Endodermal cell (in vitro differentiated cells): Measurements from ENCODE around the gene NRM. TPM values are rescaled to one million over a fixed set of nuclear protein-coding genes. Genes with fewer than 3 reads are reported as not detected.

Source experiments
- DNase-seq: peaks from one replicate; pipeline ENCODE4 v3.0.0-alpha.2; 2017
- H3K27ac ChIP-seq: 2 replicates; pipeline ENCODE4 v1.5.1; 2013; ENCODE audit warnings: mild to moderate bottlenecking, low read depth, low read length, moderate library complexity
- H3K27me3 ChIP-seq: 2 replicates; pipeline ENCODE4 v1.6.1; 2013; ENCODE audit warnings: mild to moderate bottlenecking, low read length, moderate library complexity; ENCODE audit not compliant: insufficient read depth, control insufficient read depth, poor library complexity, severe bottlenecking
- H3K36me3 ChIP-seq: 2 replicates; pipeline ENCODE4 v1.7.0; 2013; ENCODE audit warnings: mild to moderate bottlenecking, low read length, moderate library complexity; ENCODE audit not compliant: control insufficient read depth, insufficient read depth
- H3K4me1 ChIP-seq: one replicate; pipeline ENCODE4 v1.7.0; 2013; ENCODE audit warnings: low read length; ENCODE audit not compliant: control insufficient read depth, insufficient read depth
- H3K4me3 ChIP-seq: 2 replicates; pipeline ENCODE4 v1.5.1; 2013; ENCODE audit warnings: mild to moderate bottlenecking, low read length, moderate library complexity
- H3K9ac ChIP-seq: 2 replicates; pipeline ENCODE4 v1.6.1; 2013; ENCODE audit warnings: mild to moderate bottlenecking, low read length, moderate library complexity; ENCODE audit not compliant: poor library complexity, severe bottlenecking; ENCODE audit errors: extremely low read depth
- H3K9me3 ChIP-seq: 2 replicates; pipeline ENCODE4 v1.6.1; 2013; ENCODE audit warnings: mild to moderate bottlenecking, low read length, moderate library complexity; ENCODE audit not compliant: control insufficient read depth
- H3K27ac Mint-ChIP-seq: 2 replicates; pipeline ENCODE4 v1.8.0; 2020; ENCODE audit warnings: mixed read lengths
- H3K27me3 Mint-ChIP-seq: 2 replicates; pipeline ENCODE4 v1.8.0; 2021; ENCODE audit warnings: mild to moderate bottlenecking, mixed read lengths; ENCODE audit not compliant: insufficient read depth
- H3K36me3 Mint-ChIP-seq: 2 replicates; pipeline ENCODE4 v1.8.0; 2020; ENCODE audit warnings: low read depth, mixed read lengths
- H3K4me1 Mint-ChIP-seq: 2 replicates; pipeline ENCODE4 v1.8.0; 2020; ENCODE audit warnings: mixed read lengths
- H3K4me3 Mint-ChIP-seq: 2 replicates; pipeline ENCODE4 v1.8.0; 2020; ENCODE audit warnings: mild to moderate bottlenecking, moderate library complexity, mixed read lengths
- H3K9me3 Mint-ChIP-seq: 2 replicates; pipeline ENCODE4 v1.8.0; 2020; ENCODE audit warnings: mild to moderate bottlenecking, mixed read lengths
- CTCF ChIP-seq: fragments of 200-600 bp; sonication (generic); conservative IDR thresholded peaks from 2 replicates; pipeline ENCODE4 v1.5.0; 2021; ENCODE audit warnings: antibody characterized with exemption, mild to moderate bottlenecking
- WGBS, 2 experiments: methylation state at CpG; one replicate each; pipeline versions ENCODE4 v1.1.5 to v1.1.7; 2013; ENCODE audit warnings: missing lambda C conversion rate in 2 of 2, mixed read lengths in 1 of 2; ENCODE audit not compliant: insufficient coverage in 1 of 2, insufficient read length in 1 of 2; 5-methylcytosine and 5-hydroxymethylcytosine counted together
- total RNA-seq, 2 donors: library from RNA; stranded (reverse); fragmentation: NEBNext Ultra II Directional in 1 of 2; extraction: Animal tissue kit (Norgen Biotek cat#: 25700) in 1 of 2; gene quantifications; 2 replicates in 1 of 2; 3 replicates in 1 of 2; pipeline ENCODE4 v1.2.1, GENCODE V29; 2021

The NRM gene
- total RNA-seq, 2 donors from 2014 or later = 37.1 TPM

GRCh38 chr6:30655743-30656094, 35.1 kb downstream of the NRM start:
- Mint-ChIP-seq H3K36me3 (peaks cover 74% of the 10 kb centered on the region), H3K4me3 (no peak overlapping the region), H3K27me3 (no peaks in the 10 kb centered on the region), H3K4me1 (no peaks in the 10 kb centered on the region), H3K27ac (no peak overlapping the region), H3K9me3 (no peaks in the 10 kb centered on the region)
- no peak overlapping the region for H3K4me3 ChIP-seq
- no peaks in the 10 kb centered on the region for H3K9me3 ChIP-seq
- H3K9ac ChIP-seq = no peak overlapping the region
- no peak overlapping the region for H3K27ac ChIP-seq
- TF ChIP-seq CTCF = no peak
- no peaks in the 10 kb centered on the region for H3K4me1 ChIP-seq
- 88 to 95% methylated on average over 1 to 3 of the region's 3 CpGs for WGBS, 2 experiments
- no peaks in the 10 kb centered on the region for H3K27me3 ChIP-seq
- H3K36me3 ChIP-seq = peaks cover 95% of the 10 kb centered on the region
- no peak for DNase-seq

- WGBS, 2 experiments = 95 to 98% methylated on average over 12 to 19 of the region's 19 CpGs
- Mint-ChIP-seq H3K27me3 (no peaks in the 10 kb centered on the region), H3K27ac (no peak overlapping the region), H3K4me3 (no peak overlapping the region), H3K4me1 (no peaks in the 10 kb centered on the region), H3K36me3 (peaks cover 73% of the 10 kb centered on the region), H3K9me3 (no peaks in the 10 kb centered on the region)
- no peak for TF ChIP-seq CTCF
- no peak for DNase-seq
- Histone ChIP-seq H3K9ac (no peak overlapping the region), H3K4me3 (no peak overlapping the region), H3K9me3 (no peaks in the 10 kb centered on the region), H3K27ac (no peak overlapping the region), H3K27me3 (no peaks in the 10 kb centered on the region), H3K36me3 (peaks cover 89% of the 10 kb centered on the region), H3K4me1 (no peaks in the 10 kb centered on the region)
These were observed 35.7 kb downstream of the NRM start for GRCh38 chr6:30654798-30655742.

GRCh38 chr6:30651143-30651542, 39.6 kb downstream of the NRM start:
- H3K4me3 Mint-ChIP-seq = no peak overlapping the region
- WGBS, 2 experiments = 93 to 96% methylated on average over 11 to 12 of the region's 12 CpGs

More at GRCh38 chr6:30651143-30651542, 39.6 kb downstream of the NRM start:
- Histone ChIP-seq H3K36me3 (peaks cover 54% of the 10 kb centered on the region), H3K9me3 (no peaks in the 10 kb centered on the region), H3K27me3 (no peaks in the 10 kb centered on the region), H3K9ac (no peak overlapping the region), H3K4me1 (peaks cover 3% of the 10 kb centered on the region), H3K4me3 (no peak overlapping the region), H3K27ac (no peak overlapping the region)
- no peak for TF ChIP-seq CTCF
- peaks cover 43% of the 10 kb centered on the region for H3K36me3 Mint-ChIP-seq
- no peak for DNase-seq
- H3K27me3 Mint-ChIP-seq = no peaks in the 10 kb centered on the region
- H3K9me3 Mint-ChIP-seq = no peaks in the 10 kb centered on the region
- H3K4me1 Mint-ChIP-seq = peaks cover 12% of the 10 kb centered on the region
- H3K27ac Mint-ChIP-seq = peak overlapping the region; percentile 62
